ENCODE data around the gene BTG2. TPM values are rescaled to one million over a fixed set of nuclear protein-coding genes. Genes with fewer than 3 reads are reported as not detected.

The BTG2 gene
- total RNA-seq, 1 experiment from 2014 or later = 2.9 TPM

- no peak overlapping the region for H3K27ac Mint-ChIP-seq
- Histone ChIP-seq H3K79me1 (ENCODE audit: insufficient read depth, low read depth, low read length, poor library complexity, severe bottlenecking) (no peaks in the 10 kb centered on the region), H2BK5ac (ENCODE audit: insufficient read length, low read length) (no peak overlapping the region), H2BK12ac (ENCODE audit: insufficient read length, low read depth, low read length) (no peak overlapping the region), H4K8ac (replicated peaks; ENCODE audit: insufficient read length, low read depth, low read length) (no peak overlapping the region), H3K27ac (ENCODE audit: insufficient read length, low read depth, low read length) (no peak overlapping the region), H2AK5ac (ENCODE audit: insufficient read length, low read length) (no peak overlapping the region), H3K27me3 (ENCODE audit: insufficient read depth, low read length) (peaks cover 5% of the 10 kb centered on the region; the same call in 1 of the 2 replicates), H3K4ac (ENCODE audit: low read depth, low read length) (no peak overlapping the region), H4K20me1 (ENCODE audit: control insufficient read depth, insufficient read depth, insufficient read length) (no peaks in the 10 kb centered on the region), H3K23me2 (ENCODE audit: insufficient read length, low read depth, low read length, poor library complexity, severe bottlenecking) (peaks cover 3% of the 10 kb centered on the region), H3K18ac (ENCODE audit: insufficient read length, low read depth, low read length) (no peak overlapping the region), H3K79me2 (ENCODE audit: insufficient read depth, low read length) (no peaks in the 10 kb centered on the region), H3K56ac (ENCODE audit: insufficient read length, low read depth, low read length) (no peak overlapping the region), H3K9me3 (ENCODE audit: control insufficient read depth, low read depth, low read length) (no peaks in the 10 kb centered on the region), H2BK15ac (ENCODE audit: low read depth, low read length) (no peak overlapping the region), H3K14ac (ENCODE audit: insufficient read depth, low read length) (no peak overlapping the region), H2BK20ac (ENCODE audit: low read depth, low read length, poor library complexity, severe bottlenecking) (no peak overlapping the region), H4K91ac (ENCODE audit: insufficient read length, low read depth, low read length) (no peak overlapping the region), H3K4me2 (ENCODE audit: insufficient read depth, insufficient read length, low read length) (peak overlapping the region; percentile 43), H2BK120ac (ENCODE audit: low read depth, low read length, poor library complexity, severe bottlenecking) (no peak overlapping the region), H2AFZ (ENCODE audit: low read length) (no peak overlapping the region), H3T11ph (ENCODE audit: low read length) (no peak overlapping the region), H4K5ac (ENCODE audit: insufficient read length, low read depth, low read length) (no peak overlapping the region), H3K23ac (ENCODE audit: insufficient read length, low read depth, low read length) (no peak overlapping the region), H3K4me1 (ENCODE audit: insufficient read depth, low read length) (no peaks in the 10 kb centered on the region), H3K9ac (ENCODE audit: extremely low read depth, insufficient read length, low read length) (no peak overlapping the region)
- no CpG with 5 or more reads among the region's 12 CpGs for WGBS (ENCODE audit: extremely low coverage, insufficient read length, low lambda C conversion rate)
- H3K4me1 Mint-ChIP-seq = peaks cover 14 to 27% of the 10 kb centered on the region in 2 experiments
- no peaks in the 10 kb centered on the region; a peak in 1 of 5 replicates for H3K9me3 Mint-ChIP-seq
- TF ChIP-seq CTCF (conservative IDR thresholded peaks at IDR 0.05) = no peak
- peaks cover 76% of the 10 kb centered on the region for H3K27me3 Mint-ChIP-seq (ENCODE audit: low read depth)
- peak overlapping the region in 1 of 2 experiments; percentile 67; a peak in 2 of 5 replicates for H3K4me3 Mint-ChIP-seq
- H3K36me3 Mint-ChIP-seq (ENCODE audit: insufficient read depth in 1 of 3, low read depth in 3 of 3) = no peaks in the 10 kb centered on the region
- DNase-seq = no peak
Observed at GRCh38 chr1:203273869-203274602, 31.3 kb upstream of the BTG2 start.
